IMR-90 (cell line): ENCODE data around the gene LMTK2. TPM values are rescaled to one million over a fixed set of nuclear protein-coding genes. Genes with fewer than 3 reads are reported as not detected.

Experiments used
- ATAC-seq: fragments of 200-7000 bp; cut with Tn5 transposase; 2 replicates; pipeline ENCODE4 v1.9.1; 2020; ENCODE audit warnings: low read depth, mild to moderate bottlenecking, moderate library complexity
- BruUV-seq: library from RNA; stranded (reverse); fragments of 400-500 nt; replicated peaks from 2 replicates; lab custom pipeline; 2021; lab: Mats Ljungman, UMichigan
- CTCF ChIA-PET: fragments of 300-600 bp; formaldehyde crosslinking; extraction: SDS; loops from one replicate; lab custom pipeline; 2021; ENCODE audit warnings: antibody characterized with exemption; lab: Yijun Ruan, JAX
- POLR2A ChIA-PET: fragments of 300-600 bp; sonication (Branson Sonifier 250); formaldehyde crosslinking; loops from one replicate; lab custom pipeline; 2022; ENCODE audit warnings: antibody characterized with exemption; ENCODE audit not compliant: unreplicated experiment; lab: Charles Lee
- DNase-seq: peaks from one replicate; pipeline ENCODE4 v3.0.0; 2013
- H2AFZ ChIP-seq: replicated peaks from 2 replicates; pipeline ENCODE3; 2013; ENCODE audit warnings: low read length, mild to moderate bottlenecking; ENCODE audit not compliant: poor library complexity
- H2AK5ac ChIP-seq: 2 replicates; pipeline ENCODE4 v1.6.1; 2013; ENCODE audit warnings: low read depth, low read length, inconsistent platforms
- H2AK9ac ChIP-seq: replicated peaks from 2 replicates; pipeline ENCODE3; 2013; ENCODE audit warnings: mild to moderate bottlenecking, low read depth, low read length, moderate library complexity; ENCODE audit not compliant: poor library complexity
- H2BK120ac ChIP-seq: 2 replicates; pipeline ENCODE4 v1.6.1; 2013; ENCODE audit warnings: low read depth, low read length, inconsistent platforms
- H2BK15ac ChIP-seq: 3 replicates; pipeline ENCODE4 v1.6.1; 2013; ENCODE audit warnings: low read depth, low read length, inconsistent platforms
- H2BK20ac ChIP-seq: 2 replicates; pipeline ENCODE4 v1.6.1; 2013; ENCODE audit warnings: low read depth, mild to moderate bottlenecking, inconsistent platforms, low read length, moderate library complexity
- H2BK5ac ChIP-seq: 2 replicates; pipeline ENCODE4 v1.6.1; 2013; ENCODE audit warnings: mild to moderate bottlenecking, low read depth, low read length, inconsistent platforms; ENCODE audit not compliant: poor library complexity, severe bottlenecking
- H3K14ac ChIP-seq: replicated peaks from 2 replicates; pipeline ENCODE4 v1.6.1; 2013; ENCODE audit warnings: low read depth, low read length, inconsistent platforms
- H3K18ac ChIP-seq: 2 replicates; pipeline ENCODE4 v1.6.1; 2013; ENCODE audit warnings: low read depth, low read length, control low read depth
- H3K23ac ChIP-seq: 2 replicates; pipeline ENCODE4 v1.6.1; 2013; ENCODE audit warnings: low read depth, low read length, inconsistent platforms
- H3K27ac ChIP-seq: 2 replicates; pipeline ENCODE4 v1.5.1; 2013; ENCODE audit warnings: mild to moderate bottlenecking, control low read depth, low read length; ENCODE audit not compliant: insufficient read depth
- H3K27me3 ChIP-seq: 2 replicates; pipeline ENCODE4 v1.6.1; 2013; ENCODE audit warnings: low read length; ENCODE audit not compliant: control insufficient read depth, insufficient read depth
- H3K36me3 ChIP-seq: 2 replicates; pipeline ENCODE4 v1.6.1; 2013; ENCODE audit warnings: low read length, mixed read lengths; ENCODE audit not compliant: control insufficient read depth, insufficient read depth
- H3K4ac ChIP-seq: 2 replicates; pipeline ENCODE4 v1.6.1; 2013; ENCODE audit warnings: low read depth, low read length, inconsistent platforms
- H3K4me1 ChIP-seq: 2 replicates; pipeline ENCODE4 v1.6.1; 2013; ENCODE audit warnings: low read length, mixed read lengths; ENCODE audit not compliant: control insufficient read depth, insufficient read depth
- H3K4me2 ChIP-seq: 2 replicates; pipeline ENCODE4 v1.6.1; 2013; ENCODE audit warnings: low read depth, mild to moderate bottlenecking, control low read depth, low read length, moderate library complexity
- H3K4me3 ChIP-seq: 2 replicates; pipeline ENCODE4 v1.5.1; 2013; ENCODE audit warnings: low read depth, mild to moderate bottlenecking, control low read depth, low read length, moderate library complexity; ENCODE audit not compliant: insufficient read depth
- H3K56ac ChIP-seq: 2 replicates; pipeline ENCODE4 v1.6.1; 2013; ENCODE audit warnings: low read length, inconsistent platforms; ENCODE audit not compliant: insufficient read depth; ENCODE audit errors: extremely low read depth
- H3K79me1 ChIP-seq, 2 experiments: 2 replicates each; pipeline ENCODE4 v1.6.1; 2013; ENCODE audit warnings: low read length in 2 of 2, inconsistent platforms in 1 of 2, low read depth in 1 of 2
- H3K9ac ChIP-seq: 2 replicates; pipeline ENCODE4 v1.6.1; 2013; ENCODE audit warnings: low read depth, low read length, control low read depth
- H3K9me1 ChIP-seq: 2 replicates; pipeline ENCODE4 v1.6.1; 2013; ENCODE audit warnings: low read length, inconsistent platforms; ENCODE audit not compliant: insufficient read depth
- H3K9me3 ChIP-seq: 2 replicates; pipeline ENCODE4 v1.6.1; 2013; ENCODE audit warnings: low read length; ENCODE audit not compliant: control insufficient read depth, insufficient read depth
- H4K20me1 ChIP-seq: 2 replicates; pipeline ENCODE4 v1.6.1; 2013; ENCODE audit warnings: low read length, inconsistent platforms; ENCODE audit not compliant: insufficient read depth
- H4K5ac ChIP-seq: 2 replicates; pipeline ENCODE4 v1.6.1; 2013; ENCODE audit warnings: mild to moderate bottlenecking, low read depth, low read length, control low read depth
- H4K8ac ChIP-seq, 2 experiments: 2 replicates each; pipeline ENCODE4 v1.6.1; 2013; ENCODE audit warnings: low read depth in 2 of 2, low read length in 2 of 2, control low read depth in 1 of 2, inconsistent platforms in 1 of 2
- H4K91ac ChIP-seq: 2 replicates; pipeline ENCODE4 v1.6.1; 2013; ENCODE audit warnings: low read depth, low read length, inconsistent platforms; ENCODE audit not compliant: insufficient read depth
- BHLHE40 ChIP-seq: fragments of 150-350 bp; IDR thresholded peaks from 2 replicates; pipeline ENCODE4 v1.6.1; 2016; ENCODE audit warnings: mild to moderate bottlenecking, low read depth, low read length
- CEBPB ChIP-seq: IDR thresholded peaks from 2 replicates; pipeline ENCODE4 v1.6.1; 2012; ENCODE audit warnings: low read depth, low read length, improper control_type of control experiment
- CHD1 ChIP-seq: IDR thresholded peaks from 2 replicates; pipeline ENCODE4 v1.6.1; 2012; ENCODE audit warnings: low read depth, low read length, improper control_type of control experiment
- FOS ChIP-seq: fragments of 150-350 bp; IDR thresholded peaks from 2 replicates; pipeline ENCODE4 v1.6.1; 2016; ENCODE audit warnings: low read depth, low read length
- MAFK ChIP-seq: IDR thresholded peaks from 2 replicates; pipeline ENCODE4 v1.6.1; 2012; ENCODE audit warnings: low read depth, low read length, improper control_type of control experiment
- MAZ ChIP-seq: IDR thresholded peaks from 2 replicates; pipeline ENCODE4 v1.6.1; 2012; ENCODE audit warnings: low read depth, mild to moderate bottlenecking, low read length, improper control_type of control experiment, moderate library complexity, borderline replicate concordance
- MXI1 ChIP-seq: IDR thresholded peaks from 2 replicates; pipeline ENCODE4 v1.6.1; 2012; ENCODE audit warnings: low read depth, mild to moderate bottlenecking, low read length, moderate library complexity, borderline replicate concordance
- NFE2L2 ChIP-seq: fragments of 150-350 bp; IDR thresholded peaks from 2 replicates; pipeline ENCODE4 v1.6.1; 2016; ENCODE audit warnings: low read depth, mild to moderate bottlenecking, low read length
- POLR2A ChIP-seq: IDR thresholded peaks from 2 replicates; pipeline ENCODE4 v1.6.1; 2012; ENCODE audit warnings: mild to moderate bottlenecking, low read depth, low read length
- RAD21 ChIP-seq: IDR thresholded peaks from 2 replicates; pipeline ENCODE4 v1.6.1; 2012; ENCODE audit warnings: low read length, improper control_type of control experiment
- RCOR1 ChIP-seq: IDR thresholded peaks from 2 replicates; pipeline ENCODE4 v1.6.1; 2012; ENCODE audit warnings: mild to moderate bottlenecking, low read length, improper control_type of control experiment; ENCODE audit not compliant: insufficient replicate concordance
- RFX5 ChIP-seq: IDR thresholded peaks from 2 replicates; pipeline ENCODE4 v1.8.0; 2012; ENCODE audit warnings: low read depth, mild to moderate bottlenecking, low read length, moderate library complexity
- SMC3 ChIP-seq: fragments of 150-350 bp; IDR thresholded peaks from 2 replicates; pipeline ENCODE4 v1.6.1; 2016; ENCODE audit warnings: low read depth, mild to moderate bottlenecking, antibody characterized with exemption, low read length, moderate library complexity
- WGBS, 2 experiments: methylation state at CpG; one replicate each; pipeline versions ENCODE4 v1.1.5 to v1.1.7; 2013; ENCODE audit warnings: missing lambda C conversion rate in 2 of 2; ENCODE audit not compliant: insufficient read length in 1 of 2; ENCODE audit errors: extremely low coverage in 2 of 2; 5-methylcytosine and 5-hydroxymethylcytosine counted together
- dilution Hi-C: fragments of 300-500 bp; cut with HindIII; formaldehyde crosslinking; loops from one replicate; pipeline ENCODE4 v1.14.3; 2018; ENCODE audit warnings: low sequenced_read_pairs; ENCODE audit not compliant: unreplicated experiment
- in situ Hi-C: fragments of 300-500 bp; cut with MboI; formaldehyde crosslinking; loops from 3 replicates; pipeline ENCODE4 v1.14.3; 2019; ENCODE audit warnings: low sequenced_read_pairs, inconsistent platforms, mixed read lengths
- intact Hi-C: fragments of 100-400 bp; cut with micrococcal nuclease; formaldehyde crosslinking; loops from 2 replicates; pipeline ENCODE4 v1.10.0; 2022
- polyA plus RNA-seq, 3 experiments: library from polyadenylated mRNA; depleted of rRNA; stranded (reverse); fragments of >200 nt; gene quantifications; 2 replicates each; pipeline ENCODE4 v1.2.3, GENCODE V29; 2012; ENCODE audit warnings: low replicate concordance in 1 of 3
- total RNA-seq: library from RNA; depleted of rRNA; stranded (reverse); fragments of >200 nt; gene quantifications from 2 replicates; pipeline ENCODE4 v1.2.3, GENCODE V29; 2012
- TF ChIP-seq, protein P1 (sequence below): fragments of 150-350 bp; IDR thresholded peaks from 2 replicates; pipeline ENCODE4 v1.6.1; 2017; ENCODE audit warnings: mild to moderate bottlenecking, antibody characterized with exemption, low read length, low read depth
- TF ChIP-seq, protein P2 (sequence below): conservative IDR thresholded peaks from 2 replicates; pipeline ENCODE4 v1.5.1; 2012; ENCODE audit warnings: mild to moderate bottlenecking, low read depth, low read length, improper control_type of control experiment
- TF ChIP-seq, protein P3 (sequence below): fragments of 150-350 bp; IDR thresholded peaks from 2 replicates; pipeline ENCODE4 v1.6.1; 2016; ENCODE audit warnings: low read depth, mild to moderate bottlenecking, low read length, moderate library complexity, borderline replicate concordance

LMTK2 gene
- total and polyA plus RNA-seq, 2 of the 4 experiments (the other 2 are of a cell fraction) = 4.4 to 5.0 TPM

DNA sequence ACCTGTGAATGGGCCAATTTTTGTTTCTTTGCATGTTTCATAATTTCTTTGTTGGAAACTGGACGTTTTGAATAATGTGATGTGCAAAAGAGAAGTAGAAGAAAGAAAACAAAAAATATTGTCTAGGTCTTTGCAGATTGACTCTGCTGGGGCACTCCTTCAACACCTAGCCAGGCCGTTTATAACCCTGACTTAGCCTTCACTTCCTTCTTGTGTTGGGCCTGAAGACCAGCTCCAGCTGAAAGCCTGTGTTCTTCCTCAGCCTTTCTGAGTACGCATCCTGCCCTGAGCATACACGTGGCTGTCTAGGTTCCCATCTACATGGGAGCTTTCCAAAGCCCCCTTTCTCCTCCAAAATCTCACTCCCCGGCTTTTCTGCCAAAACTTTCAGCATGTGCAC, 41.9 kb downstream of the LMTK2 start:
- TF ChIP-seq RFX5 (no peak), RAD21 (no peak), RCOR1 (no peak), MAZ (no peak), CEBPB (no peak), FOS (no peak), MXI1 (no peak), MAFK (no peak), CHD1 (no peak), SMC3 (no peak), POLR2A (no peak), NFE2L2 (no peak), BHLHE40 (no peak)
- TF ChIP-seq, protein P1, sequence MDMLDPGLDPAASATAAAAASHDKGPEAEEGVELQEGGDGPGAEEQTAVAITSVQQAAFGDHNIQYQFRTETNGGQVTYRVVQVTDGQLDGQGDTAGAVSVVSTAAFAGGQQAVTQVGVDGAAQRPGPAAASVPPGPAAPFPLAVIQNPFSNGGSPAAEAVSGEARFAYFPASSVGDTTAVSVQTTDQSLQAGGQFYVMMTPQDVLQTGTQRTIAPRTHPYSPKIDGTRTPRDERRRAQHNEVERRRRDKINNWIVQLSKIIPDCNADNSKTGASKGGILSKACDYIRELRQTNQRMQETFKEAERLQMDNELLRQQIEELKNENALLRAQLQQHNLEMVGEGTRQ = no peak
- TF ChIP-seq, protein P2, sequence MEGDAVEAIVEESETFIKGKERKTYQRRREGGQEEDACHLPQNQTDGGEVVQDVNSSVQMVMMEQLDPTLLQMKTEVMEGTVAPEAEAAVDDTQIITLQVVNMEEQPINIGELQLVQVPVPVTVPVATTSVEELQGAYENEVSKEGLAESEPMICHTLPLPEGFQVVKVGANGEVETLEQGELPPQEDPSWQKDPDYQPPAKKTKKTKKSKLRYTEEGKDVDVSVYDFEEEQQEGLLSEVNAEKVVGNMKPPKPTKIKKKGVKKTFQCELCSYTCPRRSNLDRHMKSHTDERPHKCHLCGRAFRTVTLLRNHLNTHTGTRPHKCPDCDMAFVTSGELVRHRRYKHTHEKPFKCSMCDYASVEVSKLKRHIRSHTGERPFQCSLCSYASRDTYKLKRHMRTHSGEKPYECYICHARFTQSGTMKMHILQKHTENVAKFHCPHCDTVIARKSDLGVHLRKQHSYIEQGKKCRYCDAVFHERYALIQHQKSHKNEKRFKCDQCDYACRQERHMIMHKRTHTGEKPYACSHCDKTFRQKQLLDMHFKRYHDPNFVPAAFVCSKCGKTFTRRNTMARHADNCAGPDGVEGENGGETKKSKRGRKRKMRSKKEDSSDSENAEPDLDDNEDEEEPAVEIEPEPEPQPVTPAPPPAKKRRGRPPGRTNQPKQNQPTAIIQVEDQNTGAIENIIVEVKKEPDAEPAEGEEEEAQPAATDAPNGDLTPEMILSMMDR = no peak
- TF ChIP-seq, protein P3, sequence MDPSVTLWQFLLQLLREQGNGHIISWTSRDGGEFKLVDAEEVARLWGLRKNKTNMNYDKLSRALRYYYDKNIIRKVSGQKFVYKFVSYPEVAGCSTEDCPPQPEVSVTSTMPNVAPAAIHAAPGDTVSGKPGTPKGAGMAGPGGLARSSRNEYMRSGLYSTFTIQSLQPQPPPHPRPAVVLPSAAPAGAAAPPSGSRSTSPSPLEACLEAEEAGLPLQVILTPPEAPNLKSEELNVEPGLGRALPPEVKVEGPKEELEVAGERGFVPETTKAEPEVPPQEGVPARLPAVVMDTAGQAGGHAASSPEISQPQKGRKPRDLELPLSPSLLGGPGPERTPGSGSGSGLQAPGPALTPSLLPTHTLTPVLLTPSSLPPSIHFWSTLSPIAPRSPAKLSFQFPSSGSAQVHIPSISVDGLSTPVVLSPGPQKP = no peak
- no TSS peak for BruUV-seq
- Histone ChIP-seq H2AFZ (no peak overlapping the region), H2AK5ac (no peak overlapping the region), H3K36me3 (peaks cover 7% of the 10 kb centered on the region; the same call in 1 of the 2 replicates), H3K27ac (no peak overlapping the region), H3K56ac (no peak overlapping the region), H4K91ac (no peak overlapping the region), H2BK20ac (no peak overlapping the region), H3K9me1 (no peaks in the 10 kb centered on the region; the same call in 1 of the 2 replicates), H4K8ac (no peak overlapping the region), H3K9me3 (no peaks in the 10 kb centered on the region), H3K4me1 (no peaks in the 10 kb centered on the region), H3K4me2 (no peak overlapping the region), H3K79me1 (no peaks in the 10 kb centered on the region; a peak in 2 of 4 replicates), H3K9ac (no peak overlapping the region), H3K18ac (no peak overlapping the region), H2BK120ac (no peak overlapping the region), H3K4ac (no peak overlapping the region), H4K5ac (no peak overlapping the region), H2BK5ac (no peak overlapping the region), H4K20me1 (no peaks in the 10 kb centered on the region), H3K27me3 (no peaks in the 10 kb centered on the region), H2AK9ac (no peak overlapping the region), H3K23ac (no peak overlapping the region), H3K4me3 (no peak overlapping the region), H3K14ac (no peak overlapping the region), H2BK15ac (no peak overlapping the region)
- dilution Hi-C loops = no loop called here
- CTCF ChIA-PET = interaction anchor here (0.7 kb wide), 1 partner anchor 20 kb away, joined by 3 read pairs; no protein-coding TSS in a partner anchor
- WGBS, 2 experiments = 80% methylated on average over 3 of the region's 5 CpGs; no CpG with 5 or more reads in 1 of the 2 experiments
- in situ Hi-C loops = no loop called here
- POLR2A ChIA-PET = no interaction called here
- DNase-seq = no peak
- no peak for ATAC-seq
- intact Hi-C loops = no loop called here
